WTC11 (cell line): ENCODE measurements around the gene TKT. TPM values are rescaled to one million over a fixed set of nuclear protein-coding genes. Genes with fewer than 3 reads are reported as not detected.

Source experiments
- AFF4 ChIP-seq: sonication (generic); formaldehyde crosslinking; IDR thresholded peaks from 2 replicates; pipeline ENCODE4 v1.8.1; 2023; ENCODE audit warnings: mild to moderate bottlenecking, missing genetic modification reagents, borderline replicate concordance
- ATF1 ChIP-seq: sonication (generic); formaldehyde crosslinking; IDR thresholded peaks from 2 replicates; pipeline ENCODE4 v1.8.1; 2023; ENCODE audit warnings: mild to moderate bottlenecking, moderate library complexity, missing genetic modification reagents
- ATF3 ChIP-seq: sonication (generic); formaldehyde crosslinking; conservative IDR thresholded peaks from 2 replicates; pipeline ENCODE4 v1.8.1; 2022; ENCODE audit warnings: mild to moderate bottlenecking, missing genetic modification reagents
- CBFB ChIP-seq: sonication (generic); formaldehyde crosslinking; IDR thresholded peaks from 2 replicates; pipeline ENCODE4 v1.8.1; 2022; ENCODE audit warnings: mild to moderate bottlenecking, low read depth, missing genetic modification reagents
- E2F5 ChIP-seq: sonication (generic); formaldehyde crosslinking; IDR thresholded peaks from 2 replicates; pipeline ENCODE4 v1.8.1; 2022; ENCODE audit warnings: mild to moderate bottlenecking, moderate library complexity, missing genetic modification reagents
- ERG ChIP-seq: fragments of 250-450 bp; sonication (Bioruptor Pico); IDR thresholded peaks from 2 replicates; pipeline ENCODE4 v1.8.0; 2021; ENCODE audit warnings: mild to moderate bottlenecking
- FOXJ3 ChIP-seq: sonication (generic); formaldehyde crosslinking; IDR thresholded peaks from 2 replicates; pipeline ENCODE4 v1.9.0; 2021; ENCODE audit warnings: missing genetic modification reagents, mild to moderate bottlenecking, borderline replicate concordance
- FOXK1 ChIP-seq: sonication (generic); formaldehyde crosslinking; IDR thresholded peaks from 2 replicates; pipeline ENCODE4 v1.8.0; 2022; ENCODE audit warnings: mild to moderate bottlenecking, moderate library complexity, missing genetic modification reagents
- GRHL2 ChIP-seq: fragments of 250-450 bp; sonication (Bioruptor Pico); IDR thresholded peaks from 2 replicates; pipeline ENCODE4 v1.8.0; 2022; ENCODE audit warnings: mild to moderate bottlenecking, moderate library complexity; ENCODE audit not compliant: insufficient replicate concordance, severe bottlenecking
- HMGXB4 ChIP-seq: sonication (generic); formaldehyde crosslinking; IDR thresholded peaks from 2 replicates; pipeline ENCODE4 v1.8.1; 2023; ENCODE audit warnings: mild to moderate bottlenecking, moderate library complexity, missing genetic modification reagents
- IRF2 ChIP-seq: sonication (generic); formaldehyde crosslinking; IDR thresholded peaks from 2 replicates; pipeline ENCODE4 v1.8.0; 2022; ENCODE audit warnings: low read depth, missing genetic modification reagents, borderline replicate concordance
- JUN ChIP-seq: sonication (generic); formaldehyde crosslinking; IDR thresholded peaks from 2 replicates; pipeline ENCODE4 v1.8.0; 2023; ENCODE audit warnings: mild to moderate bottlenecking, missing genetic modification reagents
- KAT7 ChIP-seq: sonication (generic); formaldehyde crosslinking; IDR thresholded peaks from 2 replicates; pipeline ENCODE4 v1.8.1; 2023; ENCODE audit warnings: missing genetic modification reagents, mild to moderate bottlenecking, borderline replicate concordance
- MAX ChIP-seq: sonication (generic); formaldehyde crosslinking; IDR thresholded peaks from 2 replicates; pipeline ENCODE4 v1.8.0; 2022; ENCODE audit warnings: mild to moderate bottlenecking, missing genetic modification reagents
- MLX ChIP-seq: sonication (generic); formaldehyde crosslinking; IDR thresholded peaks from 2 replicates; pipeline ENCODE4 v1.8.1; 2023; ENCODE audit warnings: mild to moderate bottlenecking, missing genetic modification reagents, moderate library complexity
- MXD4 ChIP-seq: fragments of 250-450 bp; sonication (Bioruptor Pico); IDR thresholded peaks from 2 replicates; pipeline ENCODE4 v1.8.0; 2021; ENCODE audit warnings: mild to moderate bottlenecking, moderate library complexity, borderline replicate concordance
- NFATC4 ChIP-seq: fragments of 250-450 bp; sonication (Bioruptor Pico); IDR thresholded peaks from 2 replicates; pipeline ENCODE4 v1.9.0; 2021; ENCODE audit warnings: mild to moderate bottlenecking
- NR3C1 ChIP-seq: sonication (generic); formaldehyde crosslinking; conservative IDR thresholded peaks from 2 replicates; pipeline ENCODE4 v1.8.1; 2023; ENCODE audit warnings: low read depth, mild to moderate bottlenecking, missing genetic modification reagents
- OVOL2 ChIP-seq: fragments of 250-450 bp; sonication (Bioruptor Pico); IDR thresholded peaks from 2 replicates; pipeline ENCODE4 v1.9.0; 2021; ENCODE audit warnings: mild to moderate bottlenecking, borderline replicate concordance
- RELA ChIP-seq: sonication (generic); formaldehyde crosslinking; IDR thresholded peaks from 2 replicates; pipeline ENCODE4 v1.8.1; 2022; ENCODE audit warnings: missing genetic modification reagents, mild to moderate bottlenecking, borderline replicate concordance
- SOX15 ChIP-seq: fragments of 250-450 bp; sonication (Bioruptor Pico); IDR thresholded peaks from 2 replicates; pipeline ENCODE4 v1.9.0; 2021; ENCODE audit warnings: mild to moderate bottlenecking
- STAT6 ChIP-seq: sonication (generic); formaldehyde crosslinking; conservative IDR thresholded peaks from 2 replicates; pipeline ENCODE4 v1.8.1; 2023; ENCODE audit warnings: mild to moderate bottlenecking, low read depth, missing genetic modification reagents, moderate library complexity
- ZNF138 ChIP-seq: sonication (generic); formaldehyde crosslinking; conservative IDR thresholded peaks from 2 replicates; pipeline ENCODE4 v1.8.1; 2022; ENCODE audit warnings: mild to moderate bottlenecking, moderate library complexity, missing genetic modification reagents
- ZNF232 ChIP-seq: sonication (generic); formaldehyde crosslinking; IDR thresholded peaks from 2 replicates; pipeline ENCODE4 v1.8.0; 2022; ENCODE audit warnings: mild to moderate bottlenecking, missing genetic modification reagents
- ZNF396 ChIP-seq: fragments of 250-450 bp; sonication (Bioruptor Pico); IDR thresholded peaks from 2 replicates; pipeline ENCODE4 v1.8.0; 2021; ENCODE audit warnings: mild to moderate bottlenecking, moderate library complexity, borderline replicate concordance
- ZNF423 ChIP-seq: fragments of 250-450 bp; sonication (Bioruptor Pico); IDR thresholded peaks from 2 replicates; pipeline ENCODE4 v2.1.2; 2022; ENCODE audit warnings: mild to moderate bottlenecking, moderate library complexity
- ZNF671 ChIP-seq: fragments of 250-450 bp; sonication (Bioruptor Pico); IDR thresholded peaks from 2 replicates; pipeline ENCODE4 v1.8.0; 2021; ENCODE audit warnings: mild to moderate bottlenecking
- total RNA-seq: library from RNA; stranded (reverse); gene quantifications from 3 replicates; pipeline ENCODE4 v1.2.3, GENCODE V29; 2021

The TKT gene
- total RNA-seq, 1 experiment from 2014 or later = 1,040 TPM

- no peak for TF ChIP-seq AFF4 (CRISPR knock-in tag)
- no peak for TF ChIP-seq E2F5 (CRISPR knock-in tag)
- peak; percentile 49; the same call in 1 of the 2 replicates for TF ChIP-seq KAT7
- no peak for TF ChIP-seq ATF1 (CRISPR knock-in tag)
- TF ChIP-seq ATF3 = no peak
- TF ChIP-seq FOXK1 (CRISPR knock-in tag) = no peak
- TF ChIP-seq GRHL2 (CRISPR knock-in tag) = no peak
- no peak for TF ChIP-seq MXD4
- no peak for TF ChIP-seq ZNF671
- no peak for TF ChIP-seq NR3C1
- no peak for TF ChIP-seq ZNF138
- TF ChIP-seq OVOL2 (CRISPR knock-in tag) = no peak
- no peak for TF ChIP-seq ZNF396 (CRISPR knock-in tag)
- TF ChIP-seq STAT6 (CRISPR knock-in tag) = no peak
- no peak for TF ChIP-seq FOXJ3
- peak; percentile 66; the same call in 1 of the 2 replicates for TF ChIP-seq HMGXB4 (CRISPR knock-in tag)
- TF ChIP-seq ZNF232 (CRISPR knock-in tag) = 0 out of 2 replicates have a peak, but pooled peaks have one; percentile 27
- TF ChIP-seq SOX15 (CRISPR knock-in tag) = no peak
- TF ChIP-seq ZNF423 (CRISPR knock-in tag) = no peak
- TF ChIP-seq MLX (CRISPR knock-in tag) = no peak
- peak; percentile 72 for TF ChIP-seq MAX (CRISPR knock-in tag)
- no peak for TF ChIP-seq CBFB (CRISPR knock-in tag)
- TF ChIP-seq IRF2 = no peak
- 0 out of 2 replicates have a peak, but pooled peaks have one; percentile 46 for TF ChIP-seq JUN (CRISPR knock-in tag)
- TF ChIP-seq RELA = no peak
- TF ChIP-seq NFATC4 (CRISPR knock-in tag) = no peak
- no peak for TF ChIP-seq ERG (CRISPR knock-in tag)
These were observed 1.1 kb downstream of the TKT start (continued) for GRCh38 chr3:53254509-53255422.
